EL (cell line): ENCODE results near the gene YES1.

Experiments
- DNase-seq: peaks from one replicate; pipeline ENCODE4 v3.0.0-alpha.2; 2016

Gene YES1

DNA sequence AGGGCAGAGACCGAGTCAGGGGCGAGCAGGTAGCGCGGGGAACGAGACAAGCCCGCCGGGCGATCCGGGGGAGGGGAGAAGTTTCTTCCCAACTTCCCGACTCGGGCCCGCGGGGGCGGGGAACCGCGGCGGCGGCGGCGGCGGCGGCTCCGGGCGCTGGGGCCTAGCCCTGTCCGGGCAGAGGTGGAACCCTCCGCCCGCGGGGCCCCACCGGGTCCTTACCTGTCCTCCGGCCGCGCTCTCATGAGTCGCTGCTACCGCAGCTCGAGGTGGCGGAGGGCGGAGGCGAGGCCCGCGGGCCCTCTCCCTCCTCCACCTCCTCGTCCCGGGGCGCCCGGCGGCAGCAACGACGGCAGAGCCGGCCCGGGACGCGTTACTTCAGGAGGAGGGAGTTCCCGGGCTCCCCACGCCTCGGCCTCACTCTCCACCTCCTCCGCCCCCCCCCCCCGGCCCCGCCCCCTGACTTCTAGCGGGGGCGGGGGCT, at the start of gene YES1:
Gene YES1, minus strand, starts transcription at position 351 of the 484 bp plus-strand sequence. CDS start 55,415 bp downstream, outside the sequence.
- DNase-seq = no peak

DNA sequence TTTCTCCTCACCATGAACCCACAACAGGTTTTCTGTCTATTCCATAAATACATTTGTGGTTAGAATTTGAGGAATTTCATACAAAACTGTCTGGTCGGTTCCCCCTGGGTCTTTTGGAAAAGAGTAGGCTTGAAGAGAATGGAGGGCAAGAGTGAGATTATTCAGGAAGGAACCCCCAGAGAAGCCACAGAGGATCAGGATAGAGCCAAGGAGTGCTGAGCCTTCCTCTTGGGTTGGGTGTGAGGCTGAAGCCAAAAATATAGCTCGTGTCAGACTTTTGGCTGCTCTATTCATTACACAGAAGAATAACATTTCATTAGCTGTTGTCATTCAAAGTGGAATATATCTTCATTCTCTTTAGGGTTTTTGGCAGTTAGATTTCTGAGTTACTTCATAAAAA, 45.9 kb upstream of the YES1 start:
- no peak for DNase-seq

DNA sequence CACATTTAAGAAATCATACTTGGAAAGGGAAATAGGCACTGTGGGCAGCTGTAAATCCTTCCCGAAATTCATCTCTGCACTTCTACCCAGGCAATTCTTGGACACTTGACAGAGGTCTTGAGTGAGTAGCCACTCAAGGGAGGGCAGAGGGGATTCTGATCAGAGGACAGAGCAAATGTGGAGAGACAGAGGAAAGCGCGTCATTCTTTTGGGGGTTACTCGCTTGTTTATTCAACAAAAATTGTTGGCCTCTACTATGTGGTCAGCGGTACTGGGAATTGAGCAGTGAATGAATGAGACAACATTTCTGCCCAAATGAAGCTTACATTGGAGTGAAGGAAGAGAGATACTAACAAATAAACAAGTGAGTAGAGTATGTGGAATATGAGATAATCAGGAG, 41.4 kb upstream of the YES1 start:
- DNase-seq = no peak

DNA sequence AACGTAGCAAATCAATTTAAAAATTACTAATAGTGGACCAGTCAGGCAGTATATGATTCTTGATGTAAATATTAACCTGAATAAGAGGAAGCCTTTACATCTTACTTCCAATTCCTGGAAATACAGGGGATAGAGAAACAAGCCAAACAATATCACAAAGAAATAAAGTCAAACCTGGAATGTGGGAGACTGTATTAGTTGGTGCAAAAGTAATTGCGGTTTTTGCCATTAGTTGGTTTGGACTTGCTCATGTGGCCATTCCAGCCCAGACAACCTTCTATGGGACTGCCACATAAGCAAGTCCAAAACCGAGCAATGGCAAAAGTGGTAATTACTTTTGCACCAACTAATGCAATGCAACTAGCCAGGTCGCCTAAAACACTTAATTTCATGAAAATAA, 38.9 kb upstream of the YES1 start:
- DNase-seq = no peak

DNA sequence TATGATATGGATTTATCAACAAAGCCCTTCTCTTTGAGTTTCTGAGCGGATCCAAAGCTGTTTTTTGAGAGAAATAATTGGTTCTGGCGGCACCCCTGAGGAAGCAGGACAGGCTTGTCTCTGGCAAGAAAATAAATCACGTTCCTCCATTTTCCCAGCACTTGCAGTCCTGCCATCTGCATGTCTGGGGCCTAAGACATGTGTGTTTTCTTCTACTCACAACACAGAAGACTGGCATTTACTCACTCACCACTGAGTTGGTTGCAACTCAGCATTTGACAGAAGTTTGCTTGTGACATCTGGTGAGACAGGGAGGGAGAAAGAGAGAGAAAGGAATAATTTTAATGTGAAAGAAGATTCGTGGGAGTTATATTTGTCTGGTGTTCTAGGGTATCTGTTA, 37.0 kb upstream of the YES1 start:
- no peak for DNase-seq

DNA sequence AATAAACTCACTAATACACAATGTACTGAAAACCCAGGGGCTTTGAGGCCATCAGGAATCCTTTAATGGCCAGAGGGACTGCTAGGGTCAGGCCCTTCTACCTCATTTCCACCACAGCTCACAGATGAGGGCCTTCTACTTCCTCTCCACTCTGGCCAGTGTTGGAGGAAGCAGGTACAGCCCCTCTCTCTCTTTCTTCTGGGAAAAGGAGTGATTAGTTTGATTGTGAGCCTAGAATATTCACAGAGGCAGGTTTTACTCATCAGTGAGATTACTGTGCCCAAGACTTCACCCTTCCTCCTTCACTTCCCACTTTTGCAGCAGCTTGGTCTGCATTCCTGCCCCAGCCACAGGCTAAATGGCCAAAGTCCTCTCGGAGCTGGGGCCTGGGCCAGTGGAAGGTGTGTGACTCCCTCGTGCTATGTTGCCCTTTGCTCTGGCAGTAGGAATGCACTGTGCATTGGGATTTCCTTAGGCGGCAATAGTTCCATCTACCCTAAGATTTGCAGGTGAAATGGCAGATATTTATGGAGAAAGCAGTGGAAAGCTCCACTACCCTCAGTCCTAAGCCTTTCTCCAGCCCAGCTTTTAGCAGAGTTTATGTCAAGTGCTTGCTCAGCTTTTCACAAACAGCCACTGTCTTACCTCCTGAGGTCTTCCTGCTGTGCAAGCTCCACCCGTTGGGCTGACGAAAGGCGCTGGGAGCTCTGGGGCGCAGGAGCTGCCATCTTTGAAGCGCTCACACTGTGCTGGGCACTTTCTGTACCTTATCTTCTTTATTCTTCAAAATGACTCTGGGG, 36.2 kb upstream of the YES1 start:
- DNase-seq = no peak

DNA sequence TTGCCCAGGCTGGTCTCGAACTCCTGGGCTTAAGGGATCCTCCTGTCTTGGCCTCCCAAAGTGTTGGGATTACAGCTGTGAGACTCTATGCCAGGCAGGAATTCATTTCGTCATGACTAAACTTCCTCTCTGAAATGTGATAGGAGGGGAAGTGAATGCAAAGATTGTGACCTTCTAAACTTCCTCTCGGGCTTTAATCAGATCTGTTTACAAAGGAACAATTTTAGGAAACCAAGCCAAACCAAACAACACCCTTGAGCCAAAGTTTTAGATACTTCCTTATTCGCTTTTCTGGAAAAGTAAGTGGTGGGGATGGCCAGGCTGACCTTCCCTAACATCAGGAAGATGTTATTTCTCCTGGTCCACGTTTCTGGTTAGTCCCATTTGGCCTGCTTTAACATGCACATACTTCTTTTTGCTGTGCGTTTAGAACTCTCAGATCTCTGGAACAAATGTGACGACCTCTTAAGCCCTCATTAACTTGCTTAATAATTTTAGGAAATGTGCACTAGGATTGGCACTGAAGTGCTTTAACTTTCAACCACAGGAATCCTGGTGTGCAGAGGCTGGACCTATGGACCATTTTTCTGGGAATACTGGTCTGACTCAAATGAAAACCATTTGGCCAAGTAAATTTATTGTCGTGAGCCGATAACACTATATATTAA, 33.2 kb upstream of the YES1 start:
- DNase-seq = peak; percentile 79

DNA sequence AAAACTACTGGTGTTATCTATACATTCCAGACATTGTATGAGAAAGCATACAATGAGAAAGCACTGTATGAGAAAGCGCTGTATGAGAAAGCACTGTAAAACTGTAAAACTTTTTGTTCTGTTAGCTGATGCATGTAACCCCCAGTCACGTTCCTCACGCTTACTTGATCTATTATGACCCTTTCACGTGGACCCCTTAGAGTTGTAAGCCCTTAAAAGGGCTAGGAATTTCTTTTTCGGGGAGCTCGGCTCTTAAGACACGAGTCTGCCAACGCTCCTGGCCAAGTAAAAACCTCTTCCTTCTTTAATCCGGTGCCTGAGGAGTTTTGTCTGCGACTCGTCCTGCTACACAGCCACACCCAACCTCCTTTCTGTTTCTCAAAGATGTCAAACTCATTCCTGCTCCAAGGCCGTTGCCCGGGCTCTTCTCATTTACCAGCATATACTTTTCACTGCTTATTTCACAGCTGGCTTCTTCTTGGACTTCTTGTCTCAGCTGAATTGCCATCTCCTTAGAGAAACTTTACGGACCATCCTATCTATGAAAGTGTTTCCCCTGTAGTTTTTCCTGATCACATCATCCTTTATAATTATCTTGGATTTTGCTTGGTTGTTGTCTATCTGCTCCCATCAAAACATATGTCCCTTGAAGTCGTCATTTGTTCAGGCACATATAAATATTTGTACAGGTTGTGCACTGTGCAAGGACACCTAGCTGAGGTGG, 29.8 kb upstream of the YES1 start:
- no peak for DNase-seq

DNA sequence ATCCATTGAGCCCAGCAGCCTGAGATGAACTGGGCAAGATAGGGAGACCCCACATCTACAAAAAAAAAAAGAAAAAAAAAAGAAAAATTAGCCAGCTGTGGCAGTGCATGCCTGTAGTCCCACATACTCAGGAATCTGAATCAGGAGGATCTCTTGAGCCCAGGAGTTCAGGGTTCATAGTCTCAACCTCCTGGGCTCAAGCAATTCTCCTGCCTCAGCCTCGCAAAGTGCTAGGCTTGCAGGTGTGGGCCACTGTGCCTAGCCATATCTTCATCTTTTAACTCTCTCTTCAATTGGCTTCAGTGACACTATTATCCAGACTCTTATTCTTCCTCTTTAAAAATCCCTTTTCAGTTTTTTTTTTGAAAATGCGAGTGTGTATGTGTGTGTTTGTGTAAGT, 28.5 kb upstream of the YES1 start:
- DNase-seq = no peak

DNA sequence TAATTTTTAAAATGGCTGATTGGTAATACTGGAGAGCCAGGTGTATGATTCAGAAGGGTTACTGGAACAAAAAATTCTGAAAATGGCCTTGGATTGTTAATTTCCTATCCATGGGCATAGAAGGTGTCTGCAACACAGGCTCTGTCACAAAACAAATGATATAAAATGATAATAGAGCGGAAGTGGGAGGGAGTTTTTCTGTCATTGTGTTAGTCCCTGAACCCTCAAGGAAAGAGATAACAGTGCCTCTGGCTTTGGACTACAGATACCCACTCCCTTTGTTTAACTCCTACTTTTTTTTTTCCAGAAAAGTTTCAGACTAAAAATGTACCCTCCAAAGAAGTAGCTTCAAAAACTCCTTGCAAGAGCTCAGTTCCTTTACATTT, 28.0 kb upstream of the YES1 start:
- no peak for DNase-seq

DNA sequence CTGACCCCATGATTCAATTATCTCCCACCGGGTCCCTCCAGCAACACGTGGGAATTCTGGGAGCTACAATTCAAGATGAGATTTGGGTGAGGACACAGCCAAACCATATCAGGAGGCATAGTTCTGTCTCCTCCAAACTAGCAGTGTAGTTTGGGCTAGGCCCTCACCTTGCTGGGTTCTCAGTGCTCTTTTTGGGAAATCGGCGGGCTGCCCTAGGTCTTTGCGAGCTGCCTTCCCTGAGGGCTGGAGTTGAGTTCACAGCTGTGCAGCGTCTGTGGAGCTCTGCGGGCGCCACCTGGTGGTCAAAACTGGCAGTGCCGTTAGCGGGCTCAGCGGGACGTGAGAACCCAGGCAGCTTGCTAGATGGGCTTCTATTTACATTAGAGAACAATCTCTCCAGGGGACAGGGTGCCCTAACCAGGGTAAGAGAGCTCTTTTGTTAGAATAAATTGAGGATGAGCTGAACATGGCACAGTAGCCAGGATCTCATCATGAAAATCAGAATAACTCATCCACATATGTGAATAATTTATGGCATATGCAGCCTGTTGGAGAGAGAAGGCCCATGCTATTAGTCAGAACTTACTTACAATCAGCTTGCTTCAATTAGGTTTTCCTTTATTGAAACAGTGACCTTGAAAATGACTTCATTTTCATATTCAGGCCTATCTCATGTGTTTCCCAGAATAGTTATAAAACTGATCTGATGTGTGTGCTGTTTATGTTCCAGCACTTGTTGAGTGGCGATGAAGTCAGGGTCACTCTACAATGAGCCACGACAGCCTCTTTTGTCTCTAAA, 27.4 kb upstream of the YES1 start:
- peak; percentile 79 for DNase-seq

DNA sequence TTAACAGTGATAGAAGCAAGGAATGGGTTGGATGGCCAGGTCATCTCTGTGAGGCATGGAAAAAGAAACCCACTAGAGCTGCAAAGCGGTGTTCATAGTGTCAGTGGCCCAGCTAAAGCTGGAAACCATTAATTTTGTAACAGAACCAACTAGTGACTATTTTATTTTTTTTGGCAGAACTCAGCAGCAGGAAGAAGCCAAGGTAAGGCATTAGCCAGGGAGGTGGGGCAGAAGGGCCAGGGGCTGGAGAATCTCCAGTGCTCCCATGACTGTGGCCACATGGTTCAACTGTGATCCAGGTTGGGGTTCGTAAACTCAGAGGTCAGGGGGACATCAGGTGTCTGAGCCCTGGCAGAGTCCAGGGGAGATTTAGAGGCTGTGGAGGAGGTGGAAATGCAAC, 25.9 kb upstream of the YES1 start:
- no peak for DNase-seq

DNA sequence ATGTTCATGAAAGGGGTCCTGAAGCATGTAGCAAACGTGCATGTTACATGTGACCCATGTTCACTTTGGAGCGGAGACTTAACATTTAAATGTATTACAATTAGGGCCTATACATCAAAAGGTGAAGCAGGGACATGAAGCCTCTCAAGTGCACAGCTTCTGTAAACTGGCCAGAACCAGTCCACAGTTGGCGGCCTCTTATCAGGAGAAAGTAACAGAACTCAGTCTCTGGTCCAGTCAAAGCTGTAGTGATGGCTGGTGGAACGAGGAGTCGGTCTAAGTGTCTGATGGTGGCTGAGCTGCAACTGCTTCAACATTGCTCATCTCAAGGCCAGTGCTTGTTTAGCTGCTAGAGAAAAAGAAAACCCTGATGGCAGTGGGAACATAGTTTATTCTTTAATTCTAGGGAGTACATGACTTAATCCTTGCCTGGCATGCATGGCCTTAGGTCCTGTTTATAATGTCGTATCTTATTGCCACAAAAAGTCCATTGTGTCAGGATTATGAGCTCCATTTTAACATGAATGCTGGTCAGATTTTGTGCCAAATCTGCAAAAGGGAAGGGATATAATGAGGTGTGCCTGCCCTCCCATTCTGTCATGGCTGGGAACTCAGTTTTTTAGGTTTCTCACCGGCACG, 22.2 kb upstream of the YES1 start:
- DNase-seq = no peak

DNA sequence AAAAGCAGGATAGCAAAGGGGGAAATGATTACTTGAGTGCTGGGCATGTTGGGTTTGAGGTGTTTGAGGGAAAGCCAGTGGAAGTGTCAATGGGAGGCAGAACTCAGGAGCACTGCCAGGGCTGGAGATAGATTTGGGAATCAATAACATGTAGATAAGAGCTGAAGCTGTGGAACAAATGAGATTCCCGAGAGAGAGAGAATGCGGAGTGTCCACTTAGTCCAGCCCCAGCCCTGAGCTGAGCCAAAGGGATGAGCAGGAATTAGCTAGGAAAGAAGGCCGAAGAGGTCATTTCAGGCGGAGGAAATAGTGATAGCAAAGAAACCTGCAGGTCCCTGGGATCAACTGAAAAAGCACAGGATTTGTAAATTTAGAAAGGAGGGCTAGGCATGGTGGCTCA, 21.2 kb upstream of the YES1 start:
- DNase-seq = no peak

DNA sequence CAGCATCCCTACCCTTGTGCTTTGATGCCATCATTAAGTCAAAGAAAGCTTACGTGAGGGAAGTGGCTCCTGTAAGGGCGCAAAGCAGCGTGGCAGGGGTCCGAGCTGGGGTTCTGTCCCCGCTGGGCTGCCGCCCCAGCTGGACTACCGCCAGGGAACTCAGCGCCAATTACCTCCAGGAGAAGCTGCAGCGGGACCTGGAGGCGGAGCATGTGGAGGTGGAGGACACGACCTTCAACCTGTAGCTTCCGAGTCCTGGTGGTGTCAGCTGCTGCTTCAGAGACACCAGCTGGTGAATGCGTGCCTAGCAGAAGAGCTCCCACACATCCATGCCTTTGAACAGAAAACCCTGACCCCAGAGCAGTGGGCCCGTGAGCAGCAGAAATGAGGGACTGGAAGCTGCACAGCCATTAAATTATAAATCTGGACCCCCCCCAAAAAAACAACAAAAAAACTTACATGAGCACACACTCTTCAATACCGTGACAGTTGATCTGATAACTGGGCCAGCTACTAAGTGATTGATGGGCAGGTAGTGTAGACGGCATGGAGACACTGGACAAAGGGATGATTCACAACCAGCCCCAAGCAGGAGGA, 20.1 kb upstream of the YES1 start:
- DNase-seq = no peak

DNA sequence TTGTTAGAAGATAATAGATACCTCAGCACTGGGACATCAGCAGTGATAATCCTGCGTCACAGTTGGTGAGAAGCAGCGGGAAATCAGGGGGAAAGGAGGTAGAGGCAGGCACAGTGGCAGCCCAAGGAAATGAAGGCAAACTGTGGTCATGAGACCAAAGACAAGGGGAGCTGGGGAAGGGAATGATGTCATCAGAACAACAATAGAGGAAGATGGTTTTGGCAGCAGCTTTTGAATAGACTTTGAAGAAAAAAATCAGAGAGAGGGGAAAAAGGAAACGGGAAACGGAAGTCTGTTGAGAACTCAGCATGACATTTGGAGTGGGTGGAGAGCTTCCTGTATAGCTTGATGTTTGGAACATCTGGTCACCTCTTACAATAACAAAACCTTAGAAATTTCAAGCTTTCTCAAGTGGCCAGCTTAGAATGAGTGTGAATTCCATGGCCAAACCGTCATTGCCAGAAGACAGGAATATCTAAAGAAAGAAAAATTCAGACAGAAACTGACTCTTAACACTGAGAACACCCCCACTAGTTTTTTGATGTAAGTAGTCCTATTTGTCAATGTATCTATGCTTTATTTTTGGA, 18.4 kb upstream of the YES1 start:
- DNase-seq = peak; percentile 72

DNA sequence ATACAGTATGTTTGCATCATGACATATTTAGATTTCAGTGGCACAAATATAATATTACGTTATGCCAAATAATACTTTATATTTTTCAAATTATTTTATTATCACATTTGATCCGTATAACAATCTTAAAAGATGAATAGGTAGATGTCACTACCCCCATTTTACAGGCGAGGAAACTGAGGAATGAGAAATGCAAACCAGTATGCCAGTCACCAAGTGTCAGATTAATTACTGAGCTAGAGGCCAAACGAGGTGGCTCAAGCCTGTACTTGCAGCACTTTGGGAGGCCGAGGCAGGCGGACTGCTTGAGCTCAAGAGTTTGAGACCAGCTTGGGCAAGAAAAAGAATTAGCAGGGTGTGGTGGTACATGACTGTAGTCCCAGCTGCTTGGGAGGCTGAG, 17.4 kb upstream of the YES1 start:
- DNase-seq = no peak

DNA sequence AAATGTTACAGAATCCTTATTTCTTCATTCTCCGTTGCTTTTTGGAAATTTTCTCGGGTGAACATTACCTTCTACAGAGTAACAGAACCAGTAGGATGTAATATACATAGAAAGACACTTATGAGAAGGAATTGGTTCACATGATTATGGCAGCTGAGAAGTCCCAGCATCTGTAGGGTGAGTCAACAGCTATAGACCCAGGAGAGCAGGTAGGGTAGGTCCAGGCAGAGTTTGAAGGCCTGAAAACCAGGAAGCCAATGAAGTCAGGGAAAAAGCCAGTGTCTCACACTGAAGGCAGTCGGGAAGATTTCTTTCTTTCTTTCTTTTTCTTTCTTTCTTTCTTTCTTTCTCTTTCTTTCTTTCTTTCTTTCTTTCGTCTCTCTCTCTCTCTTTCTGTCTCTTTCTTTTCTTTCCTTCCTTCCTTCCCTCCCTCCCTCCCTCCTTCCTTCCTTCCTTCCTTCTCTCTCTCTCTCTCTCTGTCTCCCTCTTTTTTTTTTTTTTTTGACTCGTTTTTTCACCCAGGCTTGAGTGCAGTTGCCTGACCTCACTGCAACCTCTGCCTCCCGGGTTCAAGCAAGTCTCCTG, 15.1 kb upstream of the YES1 start:
- DNase-seq = no peak

DNA sequence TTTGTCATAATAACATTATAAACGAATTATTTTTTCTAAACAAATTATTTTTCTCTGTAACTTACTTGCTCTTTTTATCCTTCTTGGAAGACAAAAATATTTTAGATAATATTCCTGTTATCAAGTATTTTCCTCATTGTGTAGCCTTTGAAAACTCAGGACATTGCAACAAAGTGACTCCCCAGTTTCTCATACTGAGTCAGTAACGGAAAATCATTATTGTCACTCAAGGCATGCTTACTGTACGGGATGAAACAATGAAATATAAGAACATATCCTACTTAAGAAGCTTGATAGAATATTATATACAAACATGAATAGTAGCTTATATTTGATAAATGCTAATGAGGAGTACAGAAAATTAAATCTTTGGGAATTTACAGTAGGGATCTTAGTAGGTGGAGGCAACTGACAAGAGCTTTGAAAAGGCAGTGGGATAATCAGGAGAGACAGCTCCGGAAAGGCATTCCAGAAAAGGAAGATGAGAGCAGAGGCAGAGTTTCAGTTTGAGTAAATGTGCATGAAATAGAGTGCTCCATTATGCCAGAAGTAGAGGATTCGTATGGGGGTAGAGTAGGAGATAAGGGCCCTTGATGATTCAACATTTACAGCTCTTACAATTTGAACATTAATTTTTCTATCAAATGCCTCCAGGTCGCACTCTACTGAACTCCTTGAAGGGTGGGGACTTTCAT, 14.0 kb upstream of the YES1 start:
- DNase-seq = no peak

DNA sequence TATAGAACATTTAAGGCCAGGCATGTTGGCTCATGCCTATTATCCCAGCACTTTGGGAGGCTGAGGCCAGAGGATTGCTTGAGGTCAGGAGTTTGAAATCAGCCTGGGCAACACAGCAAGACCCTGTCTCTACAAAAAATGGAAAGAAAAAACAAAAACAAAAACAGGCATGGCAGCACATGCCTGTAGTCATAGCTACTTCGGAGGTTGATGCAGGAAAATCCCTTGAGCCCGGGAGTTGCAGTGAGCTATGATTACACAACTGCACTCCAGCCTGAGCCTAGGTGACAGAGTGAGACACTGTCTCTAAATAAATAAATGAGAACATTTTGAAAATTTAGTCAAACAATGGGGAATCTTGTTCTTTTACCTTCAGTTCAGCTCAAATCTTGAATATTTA, 12.1 kb upstream of the YES1 start:
- DNase-seq = no peak
